ENCODE results near the gene TMOD1. TPM values are rescaled to one million over a fixed set of nuclear protein-coding genes. Genes with fewer than 3 reads are reported as not detected.
A peak's percentile ranks its signal among the peaks of the same experiment; 100 is the strongest.

Gene TMOD1
- total RNA-seq (2021; fragmentation: NEBNext Ultra II Directional; extraction: Animal tissue kit (Norgen Biotek cat#: 25700)) (0.88 and 1.1 TPM in 2 replicates), polyA plus RNA-seq (2011; rRNA removed) (0.17 and 0.27 TPM in 2 replicates), polyA minus RNA-seq (2011; rRNA and poly(A)+ RNA removed) (0.17 and 0.25 TPM in 2 replicates)
- 0.50 TPM for polyA plus RNA-seq (2011; cell fraction: cytosol; rRNA removed)
- 0.43 TPM for polyA plus RNA-seq (2011; cell fraction: nucleus; rRNA removed)
- polyA plus RNA-seq (2012, experiment 1 of 2) = 0.89 to 1.5 TPM (median 0.97 TPM) in 4 replicates
- polyA plus RNA-seq (2012, experiment 2 of 2) = 0.46 TPM
- polyA plus RNA-seq (2013, experiment 1 of 2) = 0.49 TPM
- polyA plus RNA-seq (2013, experiment 2 of 2) = 0.37 TPM
- not detected for polyA minus RNA-seq (2011; cell fraction: cytosol; rRNA and poly(A)+ RNA removed)
- polyA minus RNA-seq (2011; cell fraction: nucleus; rRNA and poly(A)+ RNA removed) = 0.70 TPM
- long read RNA-seq, experiment 1, partial matches to known transcripts = 0 of 3 reads
- long read RNA-seq, experiment 1, other reads (novel, unspliced or antisense) = 3 of 3 reads
- long read RNA-seq, experiment 2 = 0 reads

DNA sequence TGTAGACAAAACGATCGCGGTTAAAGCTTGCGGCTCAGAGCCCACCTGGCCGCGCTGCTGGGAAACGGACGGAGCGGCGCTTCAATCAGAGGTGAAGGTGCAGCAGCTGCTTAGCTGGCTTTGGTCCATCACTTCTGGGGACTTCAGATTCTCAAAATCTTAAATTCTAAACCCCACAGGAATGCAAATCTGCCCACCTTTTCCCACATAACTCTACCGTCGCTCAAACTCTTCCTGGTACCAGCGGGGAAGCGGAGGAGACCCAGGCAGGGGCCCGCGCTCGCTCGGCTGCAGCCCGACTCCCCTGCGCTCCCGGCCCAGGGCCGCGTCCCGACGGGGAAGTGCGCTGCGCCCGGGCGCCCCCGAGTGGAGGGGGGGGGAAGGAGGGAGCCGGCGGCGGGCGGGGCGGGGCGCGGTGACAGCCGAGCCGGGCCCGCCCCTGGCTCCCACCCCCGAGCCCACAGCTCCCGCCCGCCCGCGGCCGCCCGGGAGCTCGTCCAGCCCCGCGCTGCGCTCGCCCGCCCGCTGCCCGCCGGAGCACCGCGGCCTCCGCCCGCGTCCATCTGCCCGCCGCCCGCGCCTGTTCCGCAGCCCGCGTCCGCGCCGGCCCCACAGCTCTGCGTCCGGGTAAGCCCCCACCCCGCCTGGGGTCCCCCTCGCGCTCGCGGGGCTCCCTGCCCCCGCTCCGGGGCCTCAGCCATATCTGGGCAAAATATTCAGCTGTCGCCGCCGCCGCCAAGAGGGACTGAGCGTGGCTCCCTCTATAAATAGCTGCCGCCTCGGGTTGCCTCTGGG is at the start of gene TMOD1:
Gene TMOD1, plus strand, starts transcription at position 490 of the 795 bp plus-strand sequence. CDS start 22,523 bp downstream, outside the sequence.
- Histone ChIP-seq H2BK20ac (ENCODE audit: low read length) (no peak within 1 kb of the TSS), H2BK120ac (replicated peaks; ENCODE audit: low read depth, low read length) (no peak within 1 kb of the TSS), H3K9me3 (ENCODE audit: insufficient read depth in 2 of 2, low read depth in 1 of 2, low read length in 1 of 2) (peaks cover 0 to 10% of the 10 kb centered on the region in 2 experiments; a peak in 1 of 4 replicates), H3K9ac (replicated peaks in 1 of 4; ENCODE audit: extremely low read depth in 1 of 4, low read depth in 3 of 4, low read length in 3 of 4) (no peak within 1 kb of the TSS), H3K23ac (ENCODE audit: insufficient read length) (no peak within 1 kb of the TSS), H2BK12ac (ENCODE audit: low read depth, low read length) (0 out of 2 replicates have a peak within 1 kb of the TSS, but pooled peaks have one; percentile 55), H3K14ac (ENCODE audit: insufficient read length) (no peak within 1 kb of the TSS), H3K4ac (replicated peaks; ENCODE audit: insufficient read length, low read depth, low read length) (no peak within 1 kb of the TSS), H4K5ac (ENCODE audit: insufficient read length, low read depth, low read length) (no peak within 1 kb of the TSS), H3K27me3 (replicated peaks in 1 of 4; ENCODE audit: control insufficient read depth in 3 of 4, extremely low read depth in 1 of 4, insufficient read depth in 3 of 4, low read length in 3 of 4) (peaks cover 39 to 60% (median 50%) of the 10 kb centered on the region in 4 experiments), H3K56ac (replicated peaks; ENCODE audit: insufficient read length, low read depth, low read length) (no peak within 1 kb of the TSS), H3K23me2 (ENCODE audit: low read depth, low read length) (peaks cover 15% of the 10 kb centered on the region), H4K91ac (replicated peaks; ENCODE audit: insufficient read length, low read length) (no peak within 1 kb of the TSS), H3K4me2 (ENCODE audit: insufficient read depth in 1 of 2, low read depth in 2 of 2, low read length in 2 of 2) (peak within 1 kb of the TSS; percentile 93 to 98), H2AFZ (ENCODE audit: low read length) (peak within 1 kb of the TSS; percentile 74), H2BK15ac (ENCODE audit: low read length) (0 out of 2 replicates have a peak within 1 kb of the TSS, but pooled peaks have one; percentile 46), H3K27ac (ENCODE audit: low read depth, low read length) (no peak within 1 kb of the TSS), H3K79me1 (ENCODE audit: low read depth, low read length) (no peaks in the 10 kb centered on the region), H2AK5ac (ENCODE audit: low read depth, low read length) (no peak within 1 kb of the TSS), H3K36me3 (ENCODE audit: control insufficient read depth in 2 of 4, insufficient read depth in 4 of 4, low read length in 3 of 4) (no peaks in the 10 kb centered on the region), H4K20me1 (replicated peaks in 1 of 2; ENCODE audit: control insufficient read depth in 1 of 2, insufficient read depth in 2 of 2, low read length in 2 of 2) (no peaks in the 10 kb centered on the region), H3K4me3 (ENCODE audit: extremely low read depth in 1 of 4, insufficient read depth in 2 of 4, low read depth in 3 of 4, low read length in 4 of 4) (peak within 1 kb of the TSS; percentile 50 to 69 (median 60)), H3K79me2 (ENCODE audit: control insufficient read depth in 1 of 2, insufficient read depth in 2 of 2, low read length in 2 of 2) (no peaks in the 10 kb centered on the region), H2BK5ac (ENCODE audit: low read depth, low read length) (no peak within 1 kb of the TSS), H3K18ac (ENCODE audit: extremely low read depth, low read length) (no peak within 1 kb of the TSS; the same call in 1 of the 2 replicates), H4K8ac (ENCODE audit: extremely low read depth, insufficient read depth, low read length) (0 out of 2 replicates have a peak within 1 kb of the TSS, but pooled peaks have one; percentile 12), H3K4me1 (replicated peaks in 1 of 4; ENCODE audit: control insufficient read depth in 3 of 4, insufficient read depth in 4 of 4, low read length in 3 of 4) (peaks cover 0 to 6% (median 5%) of the 10 kb centered on the region in 4 experiments; a peak in 5 of 7 replicates)
- FAIRE-seq (no peak), DNase-seq (ENCODE audit: low read depth in 1 of 2, low spot score in 2 of 2) (peak in 1 of 2 experiments; percentile 80)
- 2% methylated on average over 21 of the region's 87 CpGs; no CpG with 5 or more reads in 1 of the 2 experiments for WGBS, 2 experiments (ENCODE audit: extremely low coverage in 1 of 2, insufficient coverage in 1 of 2, insufficient read length in 1 of 2, insufficient replicate concordance in 2 of 2, low coverage in 1 of 2, low lambda C conversion rate in 2 of 2, missing lambda C conversion rate in 1 of 2)
- CTCF ChIA-PET (ENCODE audit: partially characterized antibody) = interaction anchor here (0.6 to 6.0 kb wide), 22 partner anchors 9 to 114 kb away, joined by 3 to 53 read pairs (median 5); no protein-coding TSS in a partner anchor
- POLR2A ChIA-PET (ENCODE audit: partially characterized antibody) = interaction anchor here (0.6 to 2.0 kb wide), 6 partner anchors 27 to 101 kb away, joined by 3 to 6 read pairs (median 3); no protein-coding TSS in a partner anchor
- 0 out of 2 replicates have a peak, but pooled peaks have one; percentile 16 for TF ChIP-seq TBP (IDR thresholded peaks at IDR 0.05; ENCODE audit: low read depth, low read length)
- TF ChIP-seq CTBP2 (IDR thresholded peaks at IDR 0.05; ENCODE audit: borderline replicate concordance, insufficient read depth, insufficient read length, low read length) = peak; percentile 50
- peak; percentile 7; the same call in 1 of the 2 replicates for TF ChIP-seq PHF8 (conservative IDR thresholded peaks at IDR 0.05; ENCODE audit: low read depth, low read length)
- TF ChIP-seq RNF2 (IDR thresholded peaks at IDR 0.05; ENCODE audit: borderline replicate concordance, low read depth, low read length, missing control alignments, poor library complexity, severe bottlenecking) = peak; percentile 45

Data from H1 (cell line).